ENCODE measurements around the gene PTAR1. TPM values are rescaled to one million over a fixed set of nuclear protein-coding genes. Genes with fewer than 3 reads are reported as not detected.

The PTAR1 gene
- total RNA-seq, 1 donor from 2014 or later, result 48.2 TPM

DNA sequence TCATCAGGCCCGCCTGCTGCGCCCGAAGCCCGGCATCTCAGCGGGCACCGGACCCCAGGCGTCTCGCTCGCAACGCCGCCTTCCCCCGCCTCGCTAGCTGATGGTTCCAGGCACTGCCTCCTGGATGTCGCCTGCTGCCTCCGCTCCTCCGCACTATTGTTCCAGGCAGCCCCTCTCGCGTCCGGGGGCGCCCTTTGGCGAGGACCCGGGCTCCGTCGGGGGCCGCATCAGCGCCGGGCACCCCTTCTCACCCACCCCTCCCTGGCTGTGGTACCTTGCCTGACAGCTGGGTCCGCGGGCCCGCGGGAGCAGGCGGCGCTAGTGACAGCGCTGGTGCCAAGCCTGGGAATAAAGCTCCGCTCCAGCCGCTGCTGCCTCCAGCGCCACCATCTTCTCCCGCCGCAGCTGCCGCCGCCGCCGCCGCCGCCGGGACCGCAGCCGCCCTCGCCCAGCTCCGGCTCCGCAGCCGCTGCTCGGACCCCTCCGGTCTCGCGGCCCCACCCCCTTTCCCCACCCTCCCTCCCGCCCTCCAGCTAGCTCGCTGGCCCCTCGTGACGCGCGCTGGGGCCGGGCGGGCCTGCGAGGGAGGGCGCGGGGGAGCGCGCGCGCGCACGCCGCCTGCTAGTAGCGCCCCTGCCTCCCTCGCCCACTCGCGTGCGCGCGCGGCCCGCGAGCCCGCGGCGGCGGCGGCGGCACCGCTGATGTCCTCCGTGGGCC lies 87.8 kb downstream of the PTAR1 start, which contains the start of gene APBA1:
APBA1 (minus strand) TSS at position 493 of the 717 bp plus-strand sequence.
- Mint-ChIP-seq H3K4me3 (ENCODE audit: unreplicated experiment) (peak within 1 kb of the TSS; percentile 81), H3K36me3 (ENCODE audit: low read depth) (no peaks in the 10 kb centered on the region), H3K27me3 (ENCODE audit: low read depth) (no peaks in the 10 kb centered on the region), H3K27ac (ENCODE audit: unreplicated experiment) (peak within 1 kb of the TSS; percentile 86), H3K4me1 (ENCODE audit: low read depth) (peaks cover 33% of the 10 kb centered on the region), H3K9me3 (ENCODE audit: low read depth) (no peaks in the 10 kb centered on the region)
- TF ChIP-seq, protein P1, sequence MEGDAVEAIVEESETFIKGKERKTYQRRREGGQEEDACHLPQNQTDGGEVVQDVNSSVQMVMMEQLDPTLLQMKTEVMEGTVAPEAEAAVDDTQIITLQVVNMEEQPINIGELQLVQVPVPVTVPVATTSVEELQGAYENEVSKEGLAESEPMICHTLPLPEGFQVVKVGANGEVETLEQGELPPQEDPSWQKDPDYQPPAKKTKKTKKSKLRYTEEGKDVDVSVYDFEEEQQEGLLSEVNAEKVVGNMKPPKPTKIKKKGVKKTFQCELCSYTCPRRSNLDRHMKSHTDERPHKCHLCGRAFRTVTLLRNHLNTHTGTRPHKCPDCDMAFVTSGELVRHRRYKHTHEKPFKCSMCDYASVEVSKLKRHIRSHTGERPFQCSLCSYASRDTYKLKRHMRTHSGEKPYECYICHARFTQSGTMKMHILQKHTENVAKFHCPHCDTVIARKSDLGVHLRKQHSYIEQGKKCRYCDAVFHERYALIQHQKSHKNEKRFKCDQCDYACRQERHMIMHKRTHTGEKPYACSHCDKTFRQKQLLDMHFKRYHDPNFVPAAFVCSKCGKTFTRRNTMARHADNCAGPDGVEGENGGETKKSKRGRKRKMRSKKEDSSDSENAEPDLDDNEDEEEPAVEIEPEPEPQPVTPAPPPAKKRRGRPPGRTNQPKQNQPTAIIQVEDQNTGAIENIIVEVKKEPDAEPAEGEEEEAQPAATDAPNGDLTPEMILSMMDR (IDR thresholded peaks at IDR 0.05), result peak; percentile 49
- no peak for DNase-seq (ENCODE audit: low spot score)

DNA sequence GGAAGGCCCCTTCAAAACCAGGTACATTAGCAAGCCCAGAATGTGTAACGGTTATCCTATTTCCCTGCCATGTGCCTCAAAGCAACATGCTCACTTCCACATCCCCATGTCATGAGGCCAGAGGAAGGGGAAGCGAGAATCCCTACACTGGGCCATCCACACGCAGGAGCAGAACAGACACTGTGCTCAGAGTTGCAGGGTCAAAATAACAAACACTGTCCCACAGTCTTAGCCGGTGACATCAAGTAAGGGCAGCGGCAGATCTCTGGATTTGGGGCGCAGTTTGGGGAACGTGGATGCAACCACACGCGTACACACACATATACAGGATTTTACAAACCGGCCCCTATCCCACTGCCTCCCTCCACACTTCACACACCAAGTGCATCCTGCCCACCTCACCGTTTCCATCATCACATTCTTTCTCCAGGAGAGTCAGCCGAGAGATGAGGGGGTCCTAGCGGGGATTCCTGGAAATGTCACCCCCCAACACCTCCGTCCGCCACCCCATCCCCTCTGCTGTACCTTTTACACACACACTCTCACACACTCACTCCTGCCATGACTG lies 88.4 kb downstream of the PTAR1 start:
- H3K4me1 Mint-ChIP-seq (ENCODE audit: low read depth), result peaks cover 33% of the 10 kb centered on the region
- H3K27me3 Mint-ChIP-seq (ENCODE audit: low read depth), result no peaks in the 10 kb centered on the region
- H3K27ac Mint-ChIP-seq (ENCODE audit: unreplicated experiment), result peak overlapping the region; percentile 52
- H3K4me3 Mint-ChIP-seq (ENCODE audit: unreplicated experiment), result peak overlapping the region; percentile 81
- H3K36me3 Mint-ChIP-seq (ENCODE audit: low read depth), result no peaks in the 10 kb centered on the region
- DNase-seq (ENCODE audit: low spot score), result no peak
- TF ChIP-seq, protein P1 (IDR thresholded peaks at IDR 0.05), result no peak
- no peaks in the 10 kb centered on the region for H3K9me3 Mint-ChIP-seq (ENCODE audit: low read depth)

DNA sequence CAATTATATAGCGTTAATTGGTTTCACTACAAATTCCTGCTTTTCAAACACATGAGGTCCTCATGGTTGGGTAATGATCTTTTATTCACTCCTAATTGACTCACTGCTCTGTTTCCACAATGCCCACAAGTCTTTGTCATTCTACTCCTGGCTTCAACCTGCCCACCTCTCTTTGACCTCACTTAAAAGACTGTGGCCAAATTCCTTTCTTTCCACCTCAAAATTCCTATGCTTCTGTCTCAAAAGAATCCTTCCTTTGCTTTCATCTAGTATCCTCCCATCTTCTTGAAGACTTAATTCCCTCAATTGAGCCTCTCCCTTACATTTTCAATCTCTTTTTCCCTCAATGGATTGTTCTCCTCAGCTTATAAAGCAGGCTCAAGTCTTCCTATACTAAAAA lies 92.5 kb downstream of the PTAR1 start:
- no peak overlapping the region for H3K27ac Mint-ChIP-seq (ENCODE audit: unreplicated experiment)
- H3K4me3 Mint-ChIP-seq (ENCODE audit: unreplicated experiment), result no peak overlapping the region
- no peaks in the 10 kb centered on the region for H3K36me3 Mint-ChIP-seq (ENCODE audit: low read depth)

DNA sequence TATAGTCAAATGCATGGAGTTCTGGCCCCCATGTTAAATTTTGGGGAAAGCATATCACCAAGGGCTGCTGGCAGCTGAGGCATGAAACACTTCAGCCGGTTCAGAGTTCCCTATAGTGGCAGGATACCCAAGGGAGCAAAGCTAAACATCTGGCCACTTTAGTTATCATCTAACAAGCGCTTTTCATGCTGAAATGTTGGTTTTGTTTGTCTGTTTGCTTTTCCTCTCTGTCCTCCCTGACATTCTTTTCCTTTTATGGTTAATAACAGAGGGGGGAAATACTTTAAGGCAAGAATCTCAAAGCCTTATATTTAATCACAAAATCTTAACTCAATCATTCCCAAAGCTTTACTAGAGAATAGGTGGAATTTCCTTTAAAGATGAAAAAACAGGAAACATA lies 99.5 kb downstream of the PTAR1 start:
- H3K27ac Mint-ChIP-seq (ENCODE audit: unreplicated experiment), result no peak overlapping the region

More for the DNA sequence above, 92.5 kb downstream of the PTAR1 start:
- Mint-ChIP-seq H3K27me3 (ENCODE audit: low read depth) (no peaks in the 10 kb centered on the region), H3K9me3 (ENCODE audit: low read depth) (no peaks in the 10 kb centered on the region), H3K4me1 (ENCODE audit: low read depth) (peaks cover 11% of the 10 kb centered on the region)
- TF ChIP-seq, protein P1 (IDR thresholded peaks at IDR 0.05), result no peak
- no peak for DNase-seq (ENCODE audit: low spot score)

More for the DNA sequence above, 99.5 kb downstream of the PTAR1 start:
- H3K27me3 Mint-ChIP-seq (ENCODE audit: low read depth), result no peaks in the 10 kb centered on the region
- H3K9me3 Mint-ChIP-seq (ENCODE audit: low read depth), result no peaks in the 10 kb centered on the region
- no peak overlapping the region for H3K4me3 Mint-ChIP-seq (ENCODE audit: unreplicated experiment)
- H3K4me1 Mint-ChIP-seq (ENCODE audit: low read depth), result peaks cover 18% of the 10 kb centered on the region
- H3K36me3 Mint-ChIP-seq (ENCODE audit: low read depth), result no peaks in the 10 kb centered on the region
- no peak for DNase-seq (ENCODE audit: low spot score)
- TF ChIP-seq, protein P1 (IDR thresholded peaks at IDR 0.05), result no peak

Other genes with a start within 250 kb of the PTAR1 start
- gene APBA1, start 87.6 kb downstream of the PTAR1 start, total RNA-seq, result 6.9 to 12.5 TPM (median 12.3 TPM) in 3 replicates
- not detected in 3 replicates for gene CFAP95, start 60.8 kb upstream of the PTAR1 start, total RNA-seq

Data from chondrocyte (in vitro differentiated cells).